ENCODE data around the gene GRIA4. TPM values are rescaled to one million over a fixed set of nuclear protein-coding genes. Genes with fewer than 3 reads are reported as not detected.

The GRIA4 gene
- polyA plus RNA-seq, 1 donor from 2014 or later = 6.3 TPM

DNA sequence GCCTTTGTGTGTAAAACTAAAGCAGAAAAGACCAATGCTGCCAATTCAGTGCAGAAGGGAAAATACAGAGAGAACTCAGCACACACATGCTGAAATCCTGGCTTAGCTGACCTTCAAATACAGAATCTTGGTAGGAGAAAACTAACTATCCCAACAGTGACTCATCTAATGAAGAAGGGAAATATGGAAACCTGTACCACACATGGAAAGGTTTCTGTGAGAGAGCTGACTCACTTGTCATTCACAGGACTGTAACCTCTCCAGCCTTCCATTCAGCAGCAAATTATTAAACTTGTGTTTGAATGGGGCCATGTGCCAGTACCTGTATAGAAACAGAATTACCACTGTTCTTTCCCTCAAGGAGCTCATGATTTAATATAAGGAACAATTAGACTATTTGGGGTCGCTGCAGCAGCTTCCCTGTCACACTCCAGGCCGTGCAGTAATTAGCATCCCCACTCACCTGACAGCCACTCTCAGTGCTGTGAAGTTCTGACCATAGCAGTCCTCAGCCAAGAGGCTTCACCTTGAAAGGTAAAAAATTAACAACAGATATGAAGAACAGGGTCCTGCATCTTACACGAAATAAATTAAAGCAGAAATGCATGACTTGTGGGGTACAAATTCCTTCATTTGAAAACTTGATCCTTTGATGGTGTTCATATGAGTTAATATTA lies 358.3 kb downstream of the GRIA4 start:
- no peaks in the 10 kb centered on the region for H3F3A ChIP-seq (ENCODE audit: insufficient read depth, low read length, poor library complexity, severe bottlenecking)
- no peak overlapping the region for H3K4me2 ChIP-seq (ENCODE audit: low read length)
- no peaks in the 10 kb centered on the region for H3K9me3 ChIP-seq (ENCODE audit: low read length)
- H3K9ac ChIP-seq (ENCODE audit: low read length) = no peak overlapping the region
- H3K27ac ChIP-seq (ENCODE audit: low read length) = no peak overlapping the region
- H3K36me3 ChIP-seq (ENCODE audit: insufficient read depth, low read length) = no peaks in the 10 kb centered on the region
- TF ChIP-seq MXI1 (conservative IDR thresholded peaks at IDR 0.05; ENCODE audit: poor library complexity, severe bottlenecking) = no peak
- no peak overlapping the region for H2AFZ ChIP-seq (ENCODE audit: low read depth, low read length)
- no peaks in the 10 kb centered on the region for H3K27me3 ChIP-seq (ENCODE audit: insufficient read depth, low read depth, low read length)
- no peaks in the 10 kb centered on the region for H4K20me1 ChIP-seq (ENCODE audit: insufficient read depth)
- no peaks in the 10 kb centered on the region for H3K79me2 ChIP-seq (replicated peaks; ENCODE audit: insufficient read depth, low read length)
- H3K4me3 ChIP-seq (ENCODE audit: low read length) = no peak overlapping the region
- H3K9me2 ChIP-seq (ENCODE audit: insufficient read depth, low read length) = no peaks in the 10 kb centered on the region

DNA sequence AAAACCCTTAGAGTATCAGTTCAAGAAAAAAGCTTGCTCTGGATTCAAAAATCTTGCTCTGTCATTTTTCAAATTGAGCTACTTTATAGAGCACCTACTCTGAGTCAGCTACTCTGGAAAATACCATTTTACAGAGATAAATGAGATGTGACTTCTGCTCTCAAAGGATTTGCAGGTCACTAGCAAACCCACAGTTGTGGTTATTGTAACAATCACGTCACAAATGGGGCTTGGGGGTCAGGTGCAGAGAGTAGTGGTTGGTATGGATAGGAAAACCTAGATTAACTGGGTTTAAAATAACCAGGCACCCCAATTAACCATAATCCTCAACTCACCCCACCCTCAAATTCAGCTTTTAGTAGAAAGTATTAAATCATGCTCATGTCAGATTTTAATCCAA lies 359.9 kb downstream of the GRIA4 start:
- no peak overlapping the region for H3K4me2 ChIP-seq (ENCODE audit: low read length)

More for the DNA sequence above, 359.9 kb downstream of the GRIA4 start:
- H3K27ac ChIP-seq (ENCODE audit: low read length) = no peak overlapping the region
- TF ChIP-seq, protein P1, sequence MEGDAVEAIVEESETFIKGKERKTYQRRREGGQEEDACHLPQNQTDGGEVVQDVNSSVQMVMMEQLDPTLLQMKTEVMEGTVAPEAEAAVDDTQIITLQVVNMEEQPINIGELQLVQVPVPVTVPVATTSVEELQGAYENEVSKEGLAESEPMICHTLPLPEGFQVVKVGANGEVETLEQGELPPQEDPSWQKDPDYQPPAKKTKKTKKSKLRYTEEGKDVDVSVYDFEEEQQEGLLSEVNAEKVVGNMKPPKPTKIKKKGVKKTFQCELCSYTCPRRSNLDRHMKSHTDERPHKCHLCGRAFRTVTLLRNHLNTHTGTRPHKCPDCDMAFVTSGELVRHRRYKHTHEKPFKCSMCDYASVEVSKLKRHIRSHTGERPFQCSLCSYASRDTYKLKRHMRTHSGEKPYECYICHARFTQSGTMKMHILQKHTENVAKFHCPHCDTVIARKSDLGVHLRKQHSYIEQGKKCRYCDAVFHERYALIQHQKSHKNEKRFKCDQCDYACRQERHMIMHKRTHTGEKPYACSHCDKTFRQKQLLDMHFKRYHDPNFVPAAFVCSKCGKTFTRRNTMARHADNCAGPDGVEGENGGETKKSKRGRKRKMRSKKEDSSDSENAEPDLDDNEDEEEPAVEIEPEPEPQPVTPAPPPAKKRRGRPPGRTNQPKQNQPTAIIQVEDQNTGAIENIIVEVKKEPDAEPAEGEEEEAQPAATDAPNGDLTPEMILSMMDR (IDR thresholded peaks at IDR 0.05; ENCODE audit: poor library complexity, severe bottlenecking) = no peak
- TF ChIP-seq POLR2AphosphoS5 (IDR thresholded peaks at IDR 0.05) (no peak), EP300 (conservative IDR thresholded peaks at IDR 0.05; ENCODE audit: poor library complexity, severe bottlenecking) (no peak), RAD21 (conservative IDR thresholded peaks at IDR 0.05) (no peak), EZH2 (IDR thresholded peaks at IDR 0.05; ENCODE audit: borderline replicate concordance, insufficient read depth, low read length, poor library complexity, severe bottlenecking) (no peak), SMC3 (conservative IDR thresholded peaks at IDR 0.05; ENCODE audit: poor library complexity) (no peak), MXI1 (conservative IDR thresholded peaks at IDR 0.05; ENCODE audit: poor library complexity, severe bottlenecking) (no peak), TAF1 (IDR thresholded peaks at IDR 0.05; ENCODE audit: low read depth) (no peak)
- TF ChIP-seq, protein P2, sequence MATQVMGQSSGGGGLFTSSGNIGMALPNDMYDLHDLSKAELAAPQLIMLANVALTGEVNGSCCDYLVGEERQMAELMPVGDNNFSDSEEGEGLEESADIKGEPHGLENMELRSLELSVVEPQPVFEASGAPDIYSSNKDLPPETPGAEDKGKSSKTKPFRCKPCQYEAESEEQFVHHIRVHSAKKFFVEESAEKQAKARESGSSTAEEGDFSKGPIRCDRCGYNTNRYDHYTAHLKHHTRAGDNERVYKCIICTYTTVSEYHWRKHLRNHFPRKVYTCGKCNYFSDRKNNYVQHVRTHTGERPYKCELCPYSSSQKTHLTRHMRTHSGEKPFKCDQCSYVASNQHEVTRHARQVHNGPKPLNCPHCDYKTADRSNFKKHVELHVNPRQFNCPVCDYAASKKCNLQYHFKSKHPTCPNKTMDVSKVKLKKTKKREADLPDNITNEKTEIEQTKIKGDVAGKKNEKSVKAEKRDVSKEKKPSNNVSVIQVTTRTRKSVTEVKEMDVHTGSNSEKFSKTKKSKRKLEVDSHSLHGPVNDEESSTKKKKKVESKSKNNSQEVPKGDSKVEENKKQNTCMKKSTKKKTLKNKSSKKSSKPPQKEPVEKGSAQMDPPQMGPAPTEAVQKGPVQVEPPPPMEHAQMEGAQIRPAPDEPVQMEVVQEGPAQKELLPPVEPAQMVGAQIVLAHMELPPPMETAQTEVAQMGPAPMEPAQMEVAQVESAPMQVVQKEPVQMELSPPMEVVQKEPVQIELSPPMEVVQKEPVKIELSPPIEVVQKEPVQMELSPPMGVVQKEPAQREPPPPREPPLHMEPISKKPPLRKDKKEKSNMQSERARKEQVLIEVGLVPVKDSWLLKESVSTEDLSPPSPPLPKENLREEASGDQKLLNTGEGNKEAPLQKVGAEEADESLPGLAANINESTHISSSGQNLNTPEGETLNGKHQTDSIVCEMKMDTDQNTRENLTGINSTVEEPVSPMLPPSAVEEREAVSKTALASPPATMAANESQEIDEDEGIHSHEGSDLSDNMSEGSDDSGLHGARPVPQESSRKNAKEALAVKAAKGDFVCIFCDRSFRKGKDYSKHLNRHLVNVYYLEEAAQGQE (IDR thresholded peaks at IDR 0.05; ENCODE audit: borderline replicate concordance) = no peak
- H3K27me3 ChIP-seq (ENCODE audit: insufficient read depth, low read depth, low read length) = no peaks in the 10 kb centered on the region
- H3F3A ChIP-seq (ENCODE audit: insufficient read depth, low read length, poor library complexity, severe bottlenecking) = no peaks in the 10 kb centered on the region
- H3K9me3 ChIP-seq (ENCODE audit: low read length) = no peaks in the 10 kb centered on the region
- no peak overlapping the region for H3K9ac ChIP-seq (ENCODE audit: low read length)
- no peaks in the 10 kb centered on the region for H3K79me2 ChIP-seq (replicated peaks; ENCODE audit: insufficient read depth, low read length)
- no peak overlapping the region for H2AFZ ChIP-seq (ENCODE audit: low read depth, low read length)
- H3K4me3 ChIP-seq (ENCODE audit: low read length) = no peak overlapping the region
- no peaks in the 10 kb centered on the region for H3K9me2 ChIP-seq (ENCODE audit: insufficient read depth, low read length)
- no peaks in the 10 kb centered on the region for H4K20me1 ChIP-seq (ENCODE audit: insufficient read depth)
- H3K36me3 ChIP-seq (ENCODE audit: insufficient read depth, low read length) = no peaks in the 10 kb centered on the region

Data from neural cell (in vitro differentiated cells).